PC-9 (cell line): Measurements from ENCODE around the gene IMMP2L. TPM values are rescaled to one million over a fixed set of nuclear protein-coding genes. Genes with fewer than 3 reads are reported as not detected.

ENCODE experiments used
- BruUV-seq: library from RNA; stranded (reverse); fragments of 400-500 nt; replicated peaks from 2 replicates; lab custom pipeline; 2021; lab: Mats Ljungman, UMichigan
- CTCF ChIA-PET: fragments of 300-600 bp; sonication (Branson Sonifier 250); formaldehyde crosslinking; loops from one replicate; lab custom pipeline; 2022; ENCODE audit warnings: antibody characterized with exemption; lab: Charles Lee
- POLR2A ChIA-PET: fragments of 300-600 bp; sonication (Branson Sonifier 250); formaldehyde crosslinking; loops from one replicate; lab custom pipeline; 2022; ENCODE audit warnings: antibody characterized with exemption; ENCODE audit not compliant: unreplicated experiment; lab: Charles Lee
- DNase-seq, 2 experiments: peaks; one replicate each; pipeline versions ENCODE4 v3.0.0 to v3.0.0-alpha.2; 2015 to 2022; ENCODE audit warnings: mixed read lengths in 1 of 2
- H2AFZ ChIP-seq: fragments of 200-600 bp; sonication (generic); 2 replicates; pipeline ENCODE4 v1.8.1; 2017; ENCODE audit warnings: antibody characterized with exemption
- H3F3A ChIP-seq: fragments of 200-600 bp; sonication (generic); 2 replicates; pipeline ENCODE4 v1.8.1; 2017; ENCODE audit warnings: antibody characterized with exemption, mild to moderate bottlenecking, low read depth; ENCODE audit not compliant: insufficient read depth
- H3K27ac ChIP-seq: fragments of 200-600 bp; sonication (generic); 2 replicates; pipeline ENCODE4 v1.6.1; 2016; ENCODE audit warnings: mixed run types
- H3K27me3 ChIP-seq: fragments of 200-600 bp; sonication (generic); 2 replicates; pipeline ENCODE4 v1.6.1; 2016; ENCODE audit warnings: low read depth, mixed run types; ENCODE audit not compliant: insufficient read depth
- H3K36me3 ChIP-seq: fragments of 200-600 bp; sonication (generic); 2 replicates; pipeline ENCODE4 v1.6.1; 2016; ENCODE audit warnings: low read depth, mixed run types
- H3K4me1 ChIP-seq: fragments of 200-600 bp; sonication (generic); replicated peaks from 2 replicates; pipeline ENCODE4 v1.6.1; 2016; ENCODE audit warnings: mixed run types; ENCODE audit not compliant: insufficient read depth
- H3K4me2 ChIP-seq: fragments of 200-600 bp; sonication (generic); 2 replicates; pipeline ENCODE4 v1.6.1; 2017; ENCODE audit warnings: mixed run types
- H3K4me3 ChIP-seq: fragments of 200-600 bp; sonication (generic); 2 replicates; pipeline ENCODE4 v1.6.1; 2016; ENCODE audit warnings: mixed run types
- H3K79me2 ChIP-seq: fragments of 200-600 bp; sonication (generic); 2 replicates; pipeline ENCODE4 v1.6.1; 2017; ENCODE audit warnings: low read depth, mixed run types
- H3K9me2 ChIP-seq: fragments of 200-600 bp; sonication (generic); 2 replicates; pipeline ENCODE4 v1.8.1; 2017; ENCODE audit warnings: mild to moderate bottlenecking; ENCODE audit not compliant: insufficient read depth
- H3K9me3 ChIP-seq: fragments of 200-600 bp; sonication (generic); 2 replicates; pipeline ENCODE4 v1.8.1; 2016; ENCODE audit warnings: low read depth; ENCODE audit not compliant: insufficient read depth
- H4K20me1 ChIP-seq: fragments of 200-600 bp; sonication (generic); 2 replicates; pipeline ENCODE4 v1.8.1; 2017; ENCODE audit not compliant: insufficient read depth
- EZH2 ChIP-seq: fragments of 200-600 bp; sonication (generic); IDR thresholded peaks from 2 replicates; pipeline ENCODE4 v1.8.0; 2017; ENCODE audit warnings: antibody characterized with exemption, low read depth
- intact Hi-C: fragments of 100-400 bp; cut with micrococcal nuclease; formaldehyde crosslinking; loops from one replicate; pipeline ENCODE4 v1.10.0; 2022; ENCODE audit not compliant: unreplicated experiment
- total RNA-seq: library from RNA; stranded (reverse); gene quantifications from 2 replicates; pipeline ENCODE4 v1.2.3, GENCODE V29; 2021
- TF ChIP-seq, protein P1 (sequence below): fragments of 200-600 bp; sonication (generic); conservative IDR thresholded peaks from 2 replicates; pipeline ENCODE4 v1.6.1; 2017; ENCODE audit warnings: mixed run types, antibody characterized with exemption, mild to moderate bottlenecking, moderate library complexity

IMMP2L gene
- total RNA-seq, 1 experiment from 2014 or later = 40.5 TPM

DNA sequence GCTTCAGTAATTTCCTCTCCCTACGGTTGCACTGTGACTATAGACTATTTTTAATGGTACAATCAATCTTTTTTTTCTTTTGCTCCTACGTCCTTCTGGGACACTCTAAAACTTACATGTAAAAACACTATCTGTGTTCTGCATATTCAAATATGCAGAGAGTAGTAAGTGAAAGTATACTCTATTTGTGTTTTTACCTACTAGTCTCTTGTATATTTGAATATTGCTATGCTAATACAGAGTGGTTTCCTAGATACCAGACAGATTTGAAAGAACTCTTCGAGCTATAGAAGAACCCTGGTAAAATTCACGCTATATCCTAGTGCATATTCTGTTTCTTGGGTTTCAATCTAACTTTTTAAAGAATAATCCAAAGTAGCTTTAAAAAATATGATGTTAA is 672.2 kb downstream of the IMMP2L start:
- TF ChIP-seq EZH2 = no peak
- TF ChIP-seq, protein P1, sequence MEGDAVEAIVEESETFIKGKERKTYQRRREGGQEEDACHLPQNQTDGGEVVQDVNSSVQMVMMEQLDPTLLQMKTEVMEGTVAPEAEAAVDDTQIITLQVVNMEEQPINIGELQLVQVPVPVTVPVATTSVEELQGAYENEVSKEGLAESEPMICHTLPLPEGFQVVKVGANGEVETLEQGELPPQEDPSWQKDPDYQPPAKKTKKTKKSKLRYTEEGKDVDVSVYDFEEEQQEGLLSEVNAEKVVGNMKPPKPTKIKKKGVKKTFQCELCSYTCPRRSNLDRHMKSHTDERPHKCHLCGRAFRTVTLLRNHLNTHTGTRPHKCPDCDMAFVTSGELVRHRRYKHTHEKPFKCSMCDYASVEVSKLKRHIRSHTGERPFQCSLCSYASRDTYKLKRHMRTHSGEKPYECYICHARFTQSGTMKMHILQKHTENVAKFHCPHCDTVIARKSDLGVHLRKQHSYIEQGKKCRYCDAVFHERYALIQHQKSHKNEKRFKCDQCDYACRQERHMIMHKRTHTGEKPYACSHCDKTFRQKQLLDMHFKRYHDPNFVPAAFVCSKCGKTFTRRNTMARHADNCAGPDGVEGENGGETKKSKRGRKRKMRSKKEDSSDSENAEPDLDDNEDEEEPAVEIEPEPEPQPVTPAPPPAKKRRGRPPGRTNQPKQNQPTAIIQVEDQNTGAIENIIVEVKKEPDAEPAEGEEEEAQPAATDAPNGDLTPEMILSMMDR = no peak
- Histone ChIP-seq H3K27me3 (no peaks in the 10 kb centered on the region), H2AFZ (no peak overlapping the region), H3F3A (no peaks in the 10 kb centered on the region), H3K36me3 (no peaks in the 10 kb centered on the region), H3K79me2 (no peaks in the 10 kb centered on the region), H3K27ac (no peak overlapping the region), H3K9me2 (no peaks in the 10 kb centered on the region), H3K9me3 (no peaks in the 10 kb centered on the region), H3K4me3 (no peak overlapping the region), H3K4me1 (no peaks in the 10 kb centered on the region), H4K20me1 (no peaks in the 10 kb centered on the region), H3K4me2 (no peak overlapping the region)
- intact Hi-C loops = no loop called here
- DNase-seq = no peak
- POLR2A ChIA-PET = no interaction called here
- BruUV-seq = no TSS peak
- CTCF ChIA-PET = no interaction called here

DNA sequence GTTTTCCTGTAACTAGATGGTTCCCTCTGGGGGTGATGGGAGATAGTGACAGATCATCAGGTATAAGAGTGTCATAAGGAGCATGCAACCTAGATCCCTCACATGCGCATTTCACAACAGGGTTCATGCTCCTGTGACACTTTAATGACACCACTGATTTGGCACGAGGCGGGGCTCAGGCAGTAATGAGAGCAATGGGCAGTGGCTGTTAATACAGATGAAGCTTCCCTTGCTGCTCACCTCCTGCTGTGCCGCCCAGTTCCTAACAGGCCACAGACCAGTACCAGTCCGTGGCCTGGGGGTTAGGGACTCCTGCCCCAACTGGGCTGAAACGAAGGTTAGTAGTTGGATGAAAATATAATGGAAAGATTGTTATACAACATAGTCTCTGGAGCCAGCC is 673.0 kb downstream of the IMMP2L start:
- no peaks in the 10 kb centered on the region for H3K27me3 ChIP-seq
- no peak for TF ChIP-seq EZH2
- TF ChIP-seq, protein P1 = no peak
- no TSS peak for BruUV-seq
- H3F3A ChIP-seq = no peaks in the 10 kb centered on the region
- H3K79me2 ChIP-seq = no peaks in the 10 kb centered on the region
- no peaks in the 10 kb centered on the region for H4K20me1 ChIP-seq
- H3K4me2 ChIP-seq = no peak overlapping the region
- no peaks in the 10 kb centered on the region for H3K9me3 ChIP-seq
- H3K36me3 ChIP-seq = no peaks in the 10 kb centered on the region
- H3K4me1 ChIP-seq = no peaks in the 10 kb centered on the region
- ChIA-PET CTCF (no interaction called here), POLR2A (no interaction called here)
- intact Hi-C loops = no loop called here
- H3K9me2 ChIP-seq = no peaks in the 10 kb centered on the region
- no peak overlapping the region for H3K27ac ChIP-seq
- no peak for DNase-seq
- no peak overlapping the region for H3K4me3 ChIP-seq
- no peak overlapping the region for H2AFZ ChIP-seq

DNA sequence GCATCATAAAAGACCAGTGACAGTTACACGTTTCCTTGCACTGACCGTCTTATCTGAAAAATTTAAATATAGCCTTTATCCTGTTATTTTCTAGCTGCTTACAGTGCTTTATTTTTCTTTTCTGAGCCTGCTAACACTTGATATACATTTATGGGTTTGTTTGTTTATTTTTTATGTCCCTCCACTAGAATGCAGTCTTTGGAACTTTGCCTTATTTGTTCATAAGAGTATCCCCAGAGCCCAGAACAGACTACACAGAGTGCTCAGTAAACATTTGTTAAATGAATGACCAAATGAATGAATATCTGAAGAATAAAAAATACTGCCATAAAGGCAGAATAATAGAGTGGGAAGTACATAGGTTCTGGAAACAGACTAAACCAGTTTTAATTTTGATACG is 673.7 kb downstream of the IMMP2L start:
- H3K9me2 ChIP-seq = no peaks in the 10 kb centered on the region
- no peaks in the 10 kb centered on the region for H3F3A ChIP-seq
- no peaks in the 10 kb centered on the region for H3K27me3 ChIP-seq
- H3K79me2 ChIP-seq = no peaks in the 10 kb centered on the region
- TF ChIP-seq, protein P1 = no peak
- no peak for TF ChIP-seq EZH2
- no peaks in the 10 kb centered on the region for H3K9me3 ChIP-seq
- no peak overlapping the region for H3K4me2 ChIP-seq
- no TSS peak for BruUV-seq
- H3K36me3 ChIP-seq = no peaks in the 10 kb centered on the region
- H3K4me3 ChIP-seq = no peak overlapping the region
- ChIA-PET POLR2A (no interaction called here), CTCF (no interaction called here)
- no peak overlapping the region for H3K27ac ChIP-seq
- H4K20me1 ChIP-seq = no peaks in the 10 kb centered on the region
- intact Hi-C loops = no loop called here
- no peaks in the 10 kb centered on the region for H3K4me1 ChIP-seq
- DNase-seq = no peak
- no peak overlapping the region for H2AFZ ChIP-seq
